Measurements from ENCODE around the gene TMEM11. TPM values are rescaled to one million over a fixed set of nuclear protein-coding genes. Genes with fewer than 3 reads are reported as not detected.
A peak's percentile ranks its signal among the peaks of the same experiment; 100 is the strongest.

TMEM11 gene
- total RNA-seq, 2 experiments from 2014 or later, result 23.6 to 28.2 TPM

- Mint-ChIP-seq H3K4me1 (ENCODE audit: low read depth) (peaks cover 21% of the 10 kb centered on the region), H3K36me3 (ENCODE audit: low read depth) (peaks cover 2% of the 10 kb centered on the region), H3K9me3 (peaks cover 5% of the 10 kb centered on the region), H3K27me3 (ENCODE audit: low read depth) (no peaks in the 10 kb centered on the region), H3K4me3 (no peak overlapping the region), H3K27ac (no peak overlapping the region)
- no peak for DNase-seq
- intact Hi-C loops (cut with micrococcal nuclease), result no loop called here
- CTCF ChIA-PET, result no interaction called here
Measured at GRCh38 chr17:21160401-21160800, 53.6 kb downstream of the TMEM11 start.

- intact Hi-C loops (cut with micrococcal nuclease), result no loop called here
Measured at GRCh38 chr17:21157586-21158370, 56.2 kb downstream of the TMEM11 start.

GRCh38 chr17:21152731-21153130 lies 61.2 kb downstream of the TMEM11 start:
- H3K9me3 Mint-ChIP-seq, result peaks cover 28% of the 10 kb centered on the region
- no peak overlapping the region for H3K4me3 Mint-ChIP-seq
- H3K4me1 Mint-ChIP-seq (ENCODE audit: low read depth), result peaks cover 8% of the 10 kb centered on the region
- H3K27me3 Mint-ChIP-seq (ENCODE audit: low read depth), result no peaks in the 10 kb centered on the region
- H3K27ac Mint-ChIP-seq, result no peak overlapping the region
- intact Hi-C loops (cut with micrococcal nuclease), result no loop called here
- no peak for DNase-seq
- H3K36me3 Mint-ChIP-seq (ENCODE audit: low read depth), result peaks cover 10% of the 10 kb centered on the region
- CTCF ChIA-PET, result no interaction called here

More at GRCh38 chr17:21157586-21158370, 56.2 kb downstream of the TMEM11 start:
- Mint-ChIP-seq H3K9me3 (peaks cover 21% of the 10 kb centered on the region), H3K4me3 (no peak overlapping the region), H3K27me3 (ENCODE audit: low read depth) (no peaks in the 10 kb centered on the region), H3K36me3 (ENCODE audit: low read depth) (peaks cover 4% of the 10 kb centered on the region), H3K27ac (no peak overlapping the region), H3K4me1 (ENCODE audit: low read depth) (peaks cover 21% of the 10 kb centered on the region)
- DNase-seq, result peak; percentile 9
- CTCF ChIA-PET, result interaction anchor here (0.6 kb wide), 1 partner anchor 43 kb away, joined by 3 read pairs; no protein-coding TSS in a partner anchor

GRCh38 chr17:21149621-21150020 lies 64.3 kb downstream of the TMEM11 start:
- DNase-seq, result no peak
- Mint-ChIP-seq H3K27ac (no peak overlapping the region), H3K9me3 (peaks cover 21% of the 10 kb centered on the region), H3K4me1 (ENCODE audit: low read depth) (no peaks in the 10 kb centered on the region), H3K36me3 (ENCODE audit: low read depth) (peaks cover 21% of the 10 kb centered on the region), H3K27me3 (ENCODE audit: low read depth) (no peaks in the 10 kb centered on the region), H3K4me3 (no peak overlapping the region)
- CTCF ChIA-PET, result no interaction called here
- intact Hi-C loops (cut with micrococcal nuclease), result no loop called here

Other genes starting within 250 kb of the TMEM11 start
- gene USP22, start 171.2 kb downstream of the TMEM11 start, total RNA-seq, result 100 to 1,000 TPM; 140 to 144 TPM
- gene DHRS7B, start 87.2 kb downstream of the TMEM11 start, total RNA-seq, result 10 to 100 TPM; 12.0 to 12.1 TPM
- 1 to 10 TPM; 2.1 to 2.5 TPM for gene NATD1, start 39.2 kb upstream of the TMEM11 start, total RNA-seq
- 10 to 100 TPM; 87.0 to 87.2 TPM for gene MAP2K3, start 70.5 kb upstream of the TMEM11 start, total RNA-seq
- not detected for gene KCNJ12, start 162.2 kb upstream of the TMEM11 start, total RNA-seq